ENCODE data around the gene PRKAG2.

The PRKAG2 gene

GRCh38 chr7:151517601-151518104, 359.3 kb downstream of the PRKAG2 start:
- no peak for DNase-seq (ENCODE audit: low spot score)
- peak overlapping the region; percentile 98 to 100 for H3K27ac ChIP-seq
- TF ChIP-seq CTCF (IDR thresholded peaks at IDR 0.05), result no peak
- H3K4me3 ChIP-seq, result peak overlapping the region; percentile 99

GRCh38 chr7:151515276-151515565, 361.7 kb downstream of the PRKAG2 start:
- TF ChIP-seq CTCF (IDR thresholded peaks at IDR 0.05), result no peak
- Histone ChIP-seq H3K27ac (peak overlapping the region in 1 of 2 donors; percentile 43), H3K4me3 (no peak overlapping the region)
- no peak for DNase-seq (ENCODE audit: low spot score)

GRCh38 chr7:151514461-151515275, 362.2 kb downstream of the PRKAG2 start:
- TF ChIP-seq CTCF (IDR thresholded peaks at IDR 0.05), result no peak
- H3K27ac ChIP-seq, result no peak overlapping the region

DNA sequence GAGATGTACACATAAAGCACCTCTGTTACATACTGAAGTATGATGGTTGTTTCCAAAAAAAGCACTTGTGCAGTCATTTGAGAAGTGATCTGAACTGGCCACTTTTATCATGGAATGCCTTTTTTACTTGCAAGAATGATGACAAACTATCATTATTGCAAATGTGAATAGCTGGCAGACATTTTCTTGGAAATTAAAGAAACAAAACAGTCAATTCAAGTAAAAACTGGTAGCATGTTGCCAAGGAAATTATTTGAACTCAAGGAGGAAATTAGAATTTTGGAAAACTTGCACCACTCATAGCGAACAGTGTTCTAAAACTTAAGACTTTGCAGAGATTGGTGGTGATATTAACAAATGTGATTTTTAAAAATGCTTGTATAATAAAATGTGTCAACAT, 363.8 kb downstream of the PRKAG2 start:
- no peak for TF ChIP-seq CTCF (IDR thresholded peaks at IDR 0.05)
- peak overlapping the region in 1 of 2 donors; percentile 10 for H3K27ac ChIP-seq
- DNase-seq (ENCODE audit: low spot score), result no peak
- H3K4me3 ChIP-seq, result no peak overlapping the region

More at GRCh38 chr7:151514461-151515275, 362.2 kb downstream of the PRKAG2 start:
- DNase-seq (ENCODE audit: low spot score), result no peak
- H3K4me3 ChIP-seq, result no peak overlapping the region

DNA sequence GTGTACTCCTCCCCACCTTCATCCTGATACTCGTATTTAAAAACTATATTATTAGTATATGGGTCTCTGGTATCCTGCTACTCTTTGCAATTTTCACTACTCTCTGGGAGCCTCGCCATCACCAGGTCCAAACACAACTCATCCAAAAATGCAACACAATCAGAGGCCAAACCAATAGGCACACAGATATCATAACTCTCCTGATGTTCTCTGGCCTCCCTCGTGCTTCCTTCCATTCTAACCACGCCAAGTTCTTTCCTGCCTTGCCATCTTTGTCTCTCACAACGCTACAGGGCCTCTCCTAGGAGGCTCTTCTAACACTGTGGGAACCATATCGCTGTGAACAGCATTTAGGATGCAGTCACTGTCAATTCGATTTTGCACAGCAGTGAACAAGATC, 364.6 kb downstream of the PRKAG2 start:
- no peak for TF ChIP-seq CTCF (IDR thresholded peaks at IDR 0.05)
- Histone ChIP-seq H3K27ac (peak overlapping the region in 1 of 2 donors; percentile 10), H3K4me3 (no peak overlapping the region)
- no peak for DNase-seq (ENCODE audit: low spot score)

- Histone ChIP-seq H3K27ac (peak overlapping the region in 1 of 2 donors; percentile 10), H3K4me3 (no peak overlapping the region)
- DNase-seq (ENCODE audit: low spot score), result no peak
- TF ChIP-seq CTCF (IDR thresholded peaks at IDR 0.05), result no peak
Measured at GRCh38 chr7:151511946-151512345, 365.0 kb downstream of the PRKAG2 start.

- H3K27ac ChIP-seq, result no peak overlapping the region
- no peak for TF ChIP-seq CTCF (IDR thresholded peaks at IDR 0.05)
- H3K4me3 ChIP-seq, result no peak overlapping the region
- DNase-seq (ENCODE audit: low spot score), result no peak
Measured at GRCh38 chr7:151511270-151511669, 365.6 kb downstream of the PRKAG2 start.

All from coronary artery (tissue), 2 donors.